A172 (cell line): Measurements from ENCODE around the gene CDHR1. TPM values are rescaled to one million over a fixed set of nuclear protein-coding genes. Genes with fewer than 3 reads are reported as not detected.
A peak's percentile ranks its signal among the peaks of the same experiment; 100 is the strongest.

ENCODE experiments used
- DNase-seq: peaks from one replicate; pipeline ENCODE4 v3.0.0-alpha.2; 2015; ENCODE audit warnings: low spot score
- total RNA-seq: library from RNA; depleted of rRNA; stranded (reverse); fragments of >200 nt; shearing (Covaris generic); gene quantifications from 2 replicates; pipeline ENCODE4 v1.2.3, GENCODE V29; 2014

The CDHR1 gene
- total RNA-seq, 1 experiment from 2014 or later = not detected

GRCh38 chr10:84200537-84201243 is 6.4 kb downstream of the CDHR1 start:
- DNase-seq = no peak

GRCh38 chr10:84201244-84201606 is 6.9 kb downstream of the CDHR1 start:
- no peak for DNase-seq

DNA sequence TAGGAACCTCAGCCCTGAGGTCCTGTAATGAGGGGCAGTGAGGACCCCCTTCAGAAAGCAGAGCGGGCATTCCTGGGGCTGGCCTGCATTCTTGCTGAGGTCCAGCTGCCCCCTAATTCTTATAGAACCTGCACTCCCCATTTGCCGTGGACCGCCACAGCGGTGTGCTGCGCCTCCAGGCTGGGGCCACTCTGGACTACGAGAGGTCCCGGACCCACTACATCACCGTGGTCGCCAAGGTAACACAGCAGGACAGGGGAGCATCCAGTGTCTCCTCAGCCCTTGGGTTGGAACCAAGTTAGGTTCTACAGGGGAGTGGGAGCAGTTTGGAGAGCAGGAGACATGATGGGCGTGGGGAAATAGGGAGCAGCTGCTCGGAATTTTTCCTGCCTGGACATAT is 7.3 kb downstream of the CDHR1 start:
- DNase-seq = no peak

DNA sequence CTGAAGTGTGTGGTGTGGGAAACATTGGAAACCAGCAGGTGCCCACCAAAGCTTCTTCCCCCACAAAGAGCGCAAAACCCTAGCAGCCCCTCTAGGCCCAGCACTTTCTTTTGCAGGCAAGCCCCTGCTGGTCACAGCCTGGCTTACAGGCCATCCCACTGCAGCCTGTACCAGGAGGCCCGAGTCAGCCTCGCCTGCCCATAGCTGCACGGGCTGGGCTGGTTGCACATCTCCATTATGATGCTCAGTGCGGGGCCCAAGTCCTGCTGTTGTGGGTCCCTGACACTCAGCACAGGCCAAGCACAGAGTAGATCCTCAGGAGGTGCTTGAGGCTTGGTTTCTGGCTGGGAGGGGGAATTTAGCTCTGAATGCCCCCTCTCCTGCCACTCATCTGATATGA is 8.0 kb downstream of the CDHR1 start:
- no peak for DNase-seq

- no peak for DNase-seq
Observed at GRCh38 chr10:84204122-84204521, 9.8 kb downstream of the CDHR1 start.

DNA sequence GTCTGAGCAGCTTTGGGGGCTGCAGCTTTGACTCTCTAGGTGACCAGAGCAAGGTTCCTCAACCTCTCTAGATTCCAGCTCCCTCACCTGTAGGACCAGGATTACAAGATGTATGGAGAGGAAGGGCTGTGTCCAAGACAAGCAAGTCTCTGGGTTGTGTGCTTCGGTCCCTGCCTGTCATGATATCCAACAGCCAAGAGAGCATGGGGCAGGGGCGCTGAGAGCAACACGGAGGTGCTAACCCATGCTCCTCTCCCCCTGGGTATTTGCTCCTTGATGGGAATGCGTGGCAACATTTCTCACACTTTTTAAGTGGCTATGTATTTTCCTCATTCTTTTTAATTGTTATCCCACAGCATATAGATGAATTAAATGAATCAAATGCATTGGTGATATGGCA is 10.3 kb downstream of the CDHR1 start:
- no peak for DNase-seq

- DNase-seq = peak; percentile 41
Observed at GRCh38 chr10:84205049-84205852, 10.9 kb downstream of the CDHR1 start.

GRCh38 chr10:84205853-84206525 is 11.7 kb downstream of the CDHR1 start:
- no peak for DNase-seq

DNA sequence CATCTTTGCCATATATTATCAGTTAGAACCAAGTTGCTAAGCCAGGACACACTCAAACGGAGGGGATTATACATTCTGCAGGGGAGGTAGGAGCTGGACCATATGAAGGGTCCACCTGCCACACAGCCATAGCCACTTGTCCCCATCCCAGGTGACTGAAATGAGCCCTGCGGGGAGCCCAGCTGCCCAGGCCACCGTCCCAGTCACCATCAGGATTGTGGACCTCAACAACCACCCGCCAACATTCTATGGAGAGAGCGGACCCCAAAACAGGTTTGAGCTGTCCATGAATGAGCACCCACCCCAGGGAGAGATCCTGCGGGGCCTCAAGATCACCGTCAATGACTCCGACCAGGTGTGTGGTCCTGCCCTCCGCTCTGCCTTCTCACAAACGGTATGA is 13.7 kb downstream of the CDHR1 start:
- DNase-seq = no peak

- DNase-seq = no peak
Observed at GRCh38 chr10:84211566-84211965, 17.2 kb downstream of the CDHR1 start.

- no peak for DNase-seq
Observed at GRCh38 chr10:84212014-84212413, 17.7 kb downstream of the CDHR1 start.

GRCh38 chr10:84213076-84213475 is 18.7 kb downstream of the CDHR1 start:
- DNase-seq = no peak

DNA sequence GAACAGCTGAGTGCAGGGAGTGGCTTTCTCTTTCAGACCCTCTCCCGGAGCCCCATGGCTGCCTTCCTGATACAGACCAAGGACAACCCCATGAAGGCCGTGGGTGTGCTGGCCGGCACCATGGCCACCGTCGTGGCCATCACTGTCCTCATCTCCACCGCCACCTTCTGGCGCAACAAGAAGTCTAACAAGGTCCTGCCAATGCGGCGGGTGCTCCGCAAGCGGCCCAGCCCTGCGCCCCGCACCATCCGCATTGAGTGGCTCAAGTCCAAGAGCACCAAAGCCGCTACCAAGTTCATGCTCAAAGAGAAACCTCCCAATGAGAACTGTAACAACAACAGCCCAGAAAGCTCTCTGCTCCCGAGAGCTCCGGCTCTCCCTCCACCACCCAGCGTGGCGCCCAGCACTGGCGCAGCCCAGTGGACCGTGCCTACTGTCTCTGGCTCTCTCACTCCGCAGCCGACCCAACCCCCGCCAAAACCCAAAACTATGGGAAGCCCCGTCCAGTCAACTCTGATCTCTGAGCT is 19.8 kb downstream of the CDHR1 start:
- no peak for DNase-seq

GRCh38 chr10:84214612-84215235 is 20.4 kb downstream of the CDHR1 start:
- DNase-seq = no peak

DNA sequence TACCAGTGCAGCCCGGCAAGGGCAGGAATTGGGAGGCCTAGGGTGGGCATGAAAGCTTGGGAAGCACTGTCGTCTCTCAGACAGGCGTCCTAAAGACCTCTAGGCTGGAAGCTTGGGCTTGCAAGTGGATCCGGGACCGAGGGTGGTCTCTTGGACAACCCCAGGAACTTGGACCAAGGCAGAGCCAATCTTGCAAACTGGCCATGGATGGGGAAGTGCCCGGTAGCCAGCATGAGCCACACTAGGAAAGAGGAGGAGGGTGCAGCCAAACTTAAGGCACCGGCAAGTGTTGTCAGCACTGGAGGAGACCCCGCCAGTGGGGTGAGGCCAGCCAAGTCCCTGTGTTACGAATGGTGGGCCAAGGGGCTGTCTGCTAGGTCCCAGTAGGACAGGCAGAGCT is 22.5 kb downstream of the CDHR1 start:
- DNase-seq = no peak

DNA sequence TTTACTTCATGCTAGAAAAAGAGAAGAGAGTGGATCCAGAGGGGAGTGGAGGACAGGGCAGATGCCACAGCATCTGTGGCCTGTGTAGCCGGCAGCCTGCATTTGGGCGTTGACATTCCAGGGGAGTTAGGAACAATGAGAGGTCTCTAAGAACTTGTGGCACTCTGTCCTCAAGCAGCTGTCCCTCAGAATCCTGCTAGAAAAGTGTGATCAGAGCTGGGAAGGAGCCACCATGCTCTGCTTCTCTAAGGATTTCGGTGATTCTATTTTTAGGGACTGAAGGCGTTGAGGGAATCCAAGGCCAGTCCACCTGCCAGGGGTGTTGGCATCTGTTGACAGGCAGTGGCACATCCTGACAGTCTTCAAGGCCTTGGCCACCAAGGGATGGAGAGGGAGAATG is 23.4 kb downstream of the CDHR1 start:
- DNase-seq = no peak

DNA sequence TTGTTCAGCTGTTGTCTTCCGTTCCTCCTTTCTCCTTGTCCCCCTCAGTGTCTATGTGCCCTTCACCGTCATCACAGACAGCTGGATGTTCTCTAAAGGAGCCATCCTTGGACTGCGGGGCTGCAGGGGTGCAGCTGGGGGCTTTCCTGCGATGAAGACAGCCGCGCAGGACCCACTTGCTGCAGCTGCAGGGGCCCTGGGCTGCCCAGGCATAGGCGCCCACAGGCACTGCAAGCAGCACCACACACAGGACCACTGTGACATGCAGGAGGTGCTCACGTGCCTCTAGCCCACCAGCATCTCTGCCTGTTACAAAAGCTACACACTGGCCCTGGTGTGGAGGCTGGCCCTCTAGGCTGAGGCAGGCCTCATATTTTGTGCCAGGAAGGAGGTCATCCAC is 27.6 kb downstream of the CDHR1 start:
- no peak for DNase-seq

- peak; percentile 13 for DNase-seq
Observed at GRCh38 chr10:84224411-84225028, 30.2 kb downstream of the CDHR1 start.

GRCh38 chr10:84225427-84226173 is 31.3 kb downstream of the CDHR1 start, which contains the start of gene LRIT2:
Gene LRIT2 (minus strand): TSS chr10:84225544. CDS start chr10:84225520, 24 bp downstream.
- no peak for DNase-seq

GRCh38 chr10:84226616-84227015 is 32.3 kb downstream of the CDHR1 start:
- DNase-seq = no peak

DNA sequence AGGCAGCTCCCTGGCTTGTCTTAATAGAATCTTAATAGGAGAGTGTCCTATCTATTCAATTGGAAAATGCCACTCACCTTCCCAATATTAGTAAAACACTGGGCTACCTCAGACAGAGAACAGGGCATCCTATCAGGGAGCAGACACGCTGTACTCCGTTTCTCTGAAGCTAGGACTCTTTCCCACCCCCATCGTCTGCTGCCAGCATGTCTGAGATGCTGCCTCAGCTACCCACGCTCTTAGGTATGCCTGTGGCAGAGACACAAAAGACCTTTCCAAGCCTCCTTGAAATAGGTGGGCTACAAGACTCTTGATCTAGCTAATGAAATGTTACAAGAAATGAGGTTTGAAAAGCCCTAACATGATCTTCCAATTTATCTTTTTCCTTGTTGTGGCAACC is 33.5 kb downstream of the CDHR1 start:
- no peak for DNase-seq
